ENCODE data around the gene NAA20.

DNA sequence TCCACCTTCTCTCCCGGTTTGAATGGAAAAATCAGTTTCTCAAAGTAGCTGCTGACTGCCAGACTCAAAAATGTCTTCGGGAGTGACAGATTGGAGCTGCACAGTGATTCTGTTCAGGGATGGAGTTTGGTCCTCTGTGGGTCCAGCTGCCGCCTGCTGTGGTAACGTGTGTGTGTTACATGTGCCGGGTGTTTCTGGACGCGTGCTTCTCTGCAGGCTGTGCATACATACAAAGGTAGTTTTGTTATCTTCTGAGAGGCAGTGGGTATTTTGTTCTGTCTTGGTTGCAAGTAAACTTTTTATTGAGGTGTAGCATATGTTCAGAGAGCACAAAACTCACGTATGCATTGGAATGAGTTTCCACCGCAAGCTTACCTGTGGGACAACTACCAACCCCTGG, 41.3 kb upstream of the NAA20 start:
- TF ChIP-seq, protein P1, sequence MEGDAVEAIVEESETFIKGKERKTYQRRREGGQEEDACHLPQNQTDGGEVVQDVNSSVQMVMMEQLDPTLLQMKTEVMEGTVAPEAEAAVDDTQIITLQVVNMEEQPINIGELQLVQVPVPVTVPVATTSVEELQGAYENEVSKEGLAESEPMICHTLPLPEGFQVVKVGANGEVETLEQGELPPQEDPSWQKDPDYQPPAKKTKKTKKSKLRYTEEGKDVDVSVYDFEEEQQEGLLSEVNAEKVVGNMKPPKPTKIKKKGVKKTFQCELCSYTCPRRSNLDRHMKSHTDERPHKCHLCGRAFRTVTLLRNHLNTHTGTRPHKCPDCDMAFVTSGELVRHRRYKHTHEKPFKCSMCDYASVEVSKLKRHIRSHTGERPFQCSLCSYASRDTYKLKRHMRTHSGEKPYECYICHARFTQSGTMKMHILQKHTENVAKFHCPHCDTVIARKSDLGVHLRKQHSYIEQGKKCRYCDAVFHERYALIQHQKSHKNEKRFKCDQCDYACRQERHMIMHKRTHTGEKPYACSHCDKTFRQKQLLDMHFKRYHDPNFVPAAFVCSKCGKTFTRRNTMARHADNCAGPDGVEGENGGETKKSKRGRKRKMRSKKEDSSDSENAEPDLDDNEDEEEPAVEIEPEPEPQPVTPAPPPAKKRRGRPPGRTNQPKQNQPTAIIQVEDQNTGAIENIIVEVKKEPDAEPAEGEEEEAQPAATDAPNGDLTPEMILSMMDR (IDR thresholded peaks at IDR 0.05 in 8 of 11, conservative IDR thresholded peaks at IDR 0.05 in 3 of 11) = no peak
- TF ChIP-seq POLR2AphosphoS5 (IDR thresholded peaks at IDR 0.05) (no peak), POLR2A (IDR thresholded peaks at IDR 0.05) (no peak)

All from spleen (tissue), 7 donors.